ENCODE measurements around the gene FIGNL1. TPM values are rescaled to one million over a fixed set of nuclear protein-coding genes. Genes with fewer than 3 reads are reported as not detected.

FIGNL1 gene
- total RNA-seq, 1 donor from 2014 or later, result 25.4 TPM

- H3K27me3 Mint-ChIP-seq (ENCODE audit: low read depth), result no peaks in the 10 kb centered on the region
- H3K36me3 Mint-ChIP-seq, result peaks cover 9% of the 10 kb centered on the region
- no peak overlapping the region for H3K4me3 Mint-ChIP-seq
- H3K4me1 Mint-ChIP-seq, result no peaks in the 10 kb centered on the region
- DNase-seq (ENCODE audit: low spot score in 2 of 2, unreplicated experiment in 2 of 2), result no peak
- no peak overlapping the region for H3K27ac Mint-ChIP-seq
- no peak for TF ChIP-seq CTCF (IDR thresholded peaks at IDR 0.05; ENCODE audit: unreplicated experiment)
- no peaks in the 10 kb centered on the region for H3K9me3 Mint-ChIP-seq
These were observed 13.9 kb downstream of the FIGNL1 start for GRCh38 chr7:50436133-50436806.

- no peaks in the 10 kb centered on the region for H3K9me3 Mint-ChIP-seq
- DNase-seq (ENCODE audit: low spot score in 2 of 2, unreplicated experiment in 2 of 2), result no peak
- H3K36me3 Mint-ChIP-seq, result no peaks in the 10 kb centered on the region
- H3K4me3 Mint-ChIP-seq, result no peak overlapping the region
- H3K4me1 Mint-ChIP-seq, result no peaks in the 10 kb centered on the region
- H3K27ac Mint-ChIP-seq, result no peak overlapping the region
- no peaks in the 10 kb centered on the region for H3K27me3 Mint-ChIP-seq (ENCODE audit: low read depth)
- TF ChIP-seq CTCF (IDR thresholded peaks at IDR 0.05; ENCODE audit: unreplicated experiment), result no peak
These were observed 18.3 kb downstream of the FIGNL1 start for GRCh38 chr7:50431722-50432305.

- Mint-ChIP-seq H3K9me3 (no peaks in the 10 kb centered on the region), H3K4me3 (no peak overlapping the region), H3K27me3 (ENCODE audit: low read depth) (no peaks in the 10 kb centered on the region), H3K4me1 (no peaks in the 10 kb centered on the region), H3K27ac (no peak overlapping the region), H3K36me3 (no peaks in the 10 kb centered on the region)
- no peak for DNase-seq (ENCODE audit: low spot score in 2 of 2, unreplicated experiment in 2 of 2)
- TF ChIP-seq CTCF (IDR thresholded peaks at IDR 0.05; ENCODE audit: unreplicated experiment), result no peak
These were observed 18.8 kb downstream of the FIGNL1 start for GRCh38 chr7:50431316-50431715.

GRCh38 chr7:50428911-50429310 lies 21.2 kb downstream of the FIGNL1 start:
- Mint-ChIP-seq H3K9me3 (no peaks in the 10 kb centered on the region), H3K27me3 (ENCODE audit: low read depth) (no peaks in the 10 kb centered on the region), H3K36me3 (no peaks in the 10 kb centered on the region), H3K27ac (no peak overlapping the region), H3K4me1 (no peaks in the 10 kb centered on the region), H3K4me3 (no peak overlapping the region)
- DNase-seq (ENCODE audit: low spot score in 2 of 2, unreplicated experiment in 2 of 2), result no peak
- TF ChIP-seq CTCF (IDR thresholded peaks at IDR 0.05; ENCODE audit: unreplicated experiment), result no peak

GRCh38 chr7:50427518-50427917 lies 22.6 kb downstream of the FIGNL1 start:
- Mint-ChIP-seq H3K4me3 (no peak overlapping the region), H3K27ac (no peak overlapping the region), H3K27me3 (ENCODE audit: low read depth) (no peaks in the 10 kb centered on the region), H3K9me3 (no peaks in the 10 kb centered on the region), H3K36me3 (no peaks in the 10 kb centered on the region), H3K4me1 (no peaks in the 10 kb centered on the region)
- no peak for DNase-seq (ENCODE audit: low spot score in 2 of 2, unreplicated experiment in 2 of 2)
- no peak for TF ChIP-seq CTCF (IDR thresholded peaks at IDR 0.05; ENCODE audit: unreplicated experiment)

Data from mesothelial cell of epicardium (in vitro differentiated cells).